HG02763 (cell line): ENCODE results near the gene TACC3.

Experiments used
- ATAC-seq: cut with Tn5 transposase; IDR thresholded peaks from one replicate; pipeline ENCODE4 v1.9.1; 2021; ENCODE audit warnings: mild to moderate bottlenecking, moderate library complexity; ENCODE audit not compliant: unreplicated experiment

TACC3 gene

GRCh38 chr4:1758306-1759121 lies 37.2 kb downstream of the TACC3 start:
- no peak for ATAC-seq

GRCh38 chr4:1759170-1759817 lies 38.0 kb downstream of the TACC3 start:
- ATAC-seq: no peak

GRCh38 chr4:1759818-1760223 lies 38.5 kb downstream of the TACC3 start:
- no peak for ATAC-seq

GRCh38 chr4:1760521-1761071 lies 39.3 kb downstream of the TACC3 start:
- no peak for ATAC-seq

GRCh38 chr4:1761130-1761689 lies 39.9 kb downstream of the TACC3 start:
- no peak for ATAC-seq

GRCh38 chr4:1762264-1763010 lies 41.1 kb downstream of the TACC3 start:
- no peak for ATAC-seq

- no peak for ATAC-seq
Observed at GRCh38 chr4:1763070-1763549, 41.8 kb downstream of the TACC3 start.

- no peak for ATAC-seq
Observed at GRCh38 chr4:1763550-1764080, 42.3 kb downstream of the TACC3 start.

- ATAC-seq: no peak
Observed at GRCh38 chr4:1764670-1765069, 43.3 kb downstream of the TACC3 start.

- no peak for ATAC-seq
Observed at GRCh38 chr4:1765409-1766072, 44.2 kb downstream of the TACC3 start.

GRCh38 chr4:1766106-1767060 lies 45.1 kb downstream of the TACC3 start:
- no peak for ATAC-seq

GRCh38 chr4:1767061-1767769 lies 45.9 kb downstream of the TACC3 start:
- no peak for ATAC-seq

GRCh38 chr4:1767770-1768366 lies 46.5 kb downstream of the TACC3 start:
- no peak for ATAC-seq

- ATAC-seq: no peak
Observed at GRCh38 chr4:1768367-1769034, 47.2 kb downstream of the TACC3 start.

GRCh38 chr4:1769692-1770091 lies 48.4 kb downstream of the TACC3 start:
- no peak for ATAC-seq

- ATAC-seq: no peak
Observed at GRCh38 chr4:1770245-1770644, 48.9 kb downstream of the TACC3 start.

- ATAC-seq: no peak
Observed at GRCh38 chr4:1770791-1771231, 49.5 kb downstream of the TACC3 start.
